CD8-positive, alpha-beta memory T cell (primary cell): ENCODE results near the gene NUP42. TPM values are rescaled to one million over a fixed set of nuclear protein-coding genes. Genes with fewer than 3 reads are reported as not detected.

Experiments used
- polyA plus RNA-seq: library from polyadenylated mRNA; unstranded; fragments of 300-500 nt; fragmentation: Illumina TruSeq; gene quantifications from one replicate; pipeline ENCODE4 v1.2.3, GENCODE V29; 2021
- total RNA-seq, 2 experiments: library from RNA; stranded (reverse); gene quantifications; one replicate each; pipeline ENCODE4 v1.2.3, GENCODE V29; 2021

NUP42 gene
- total and polyA plus RNA-seq, 3 experiments from 2014 or later = 39.5 to 40.1 (median 39.8) TPM

Other genes starting within 250 kb of the NUP42 start
- gene HYCC1, start 167.9 kb upstream of the NUP42 start, total RNA-seq = 10 to 100 TPM; 29.2 to 31.0 TPM
- gene HYCC1, start 167.9 kb upstream of the NUP42 start, polyA plus RNA-seq = 11.7 TPM
- 10 to 100 TPM; 20.4 to 20.9 TPM for gene KLHL7, start 76.3 kb upstream of the NUP42 start, total RNA-seq
- 29.9 TPM for gene KLHL7, start 76.3 kb upstream of the NUP42 start, polyA plus RNA-seq
- gene GPNMB, start 64.7 kb downstream of the NUP42 start, total RNA-seq = 1 to 10 TPM; 7.2 to 9.4 TPM
- not detected for gene GPNMB, start 64.7 kb downstream of the NUP42 start, polyA plus RNA-seq
- 10 to 100 TPM; 86.3 to 87.8 TPM for gene MALSU1, start 117.3 kb downstream of the NUP42 start, total RNA-seq
- gene MALSU1, start 117.3 kb downstream of the NUP42 start, polyA plus RNA-seq = 63.0 TPM